GM12801 (cell line): Measurements from ENCODE around the gene CA5A.
"Not testable (repeated sequence)": the region's sequence is repeated elsewhere in the genome, so short reads cannot be mapped to it uniquely, and the experiment has no call there.

Experiments
- CTCF ChIP-seq: IDR thresholded peaks from one replicate; pipeline ENCODE4 v1.5.1; 2011; ENCODE audit warnings: control low read depth; ENCODE audit not compliant: insufficient read length; ENCODE audit errors: extremely low read depth

The CA5A gene

GRCh38 chr16:87880117-87880696, 56.1 kb downstream of the CA5A start:
- no peak for TF ChIP-seq CTCF

GRCh38 chr16:87878704-87879103, 57.6 kb downstream of the CA5A start:
- TF ChIP-seq CTCF, result no peak

- TF ChIP-seq CTCF, result no peak
These were observed 58.3 kb downstream of the CA5A start for GRCh38 chr16:87877942-87878507.

GRCh38 chr16:87874639-87875427, 61.5 kb downstream of the CA5A start:
- no peak for TF ChIP-seq CTCF

- not testable (repeated sequence) for TF ChIP-seq CTCF
These were observed 67.1 kb downstream of the CA5A start, which contains the start of gene SLC7A5 for GRCh38 chr16:87869061-87869878. TSS of gene SLC7A5 (minus strand) at chr16:87869507. CDS start at chr16:87869422, 85 bp downstream.

GRCh38 chr16:87864331-87864989, 71.9 kb downstream of the CA5A start:
- TF ChIP-seq CTCF, result no peak
